ENCODE measurements around the gene CTNNBIP1. TPM values are rescaled to one million over a fixed set of nuclear protein-coding genes. Genes with fewer than 3 reads are reported as not detected.

Gene CTNNBIP1
- total RNA-seq, 1 experiment from 2014 or later = 44.4 TPM

DNA sequence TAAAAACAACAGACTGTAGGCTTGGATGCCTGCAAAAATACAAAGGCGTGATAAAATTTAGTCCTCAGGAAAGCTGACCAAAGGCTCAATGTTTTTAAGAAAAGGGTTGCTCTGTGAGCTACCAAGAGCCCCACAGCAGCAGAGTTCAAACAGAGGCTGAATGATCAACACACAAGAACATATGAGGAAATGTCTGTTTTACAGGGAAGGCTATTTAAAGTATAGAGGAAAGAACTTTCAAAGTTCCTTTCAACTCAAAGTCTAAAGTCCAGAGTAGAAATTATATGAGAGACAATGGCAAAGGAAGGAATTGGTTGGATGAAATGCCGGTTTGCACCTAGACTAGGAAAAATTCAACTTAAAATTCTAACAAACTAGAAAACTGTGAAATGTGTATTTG is 94.9 kb downstream of the CTNNBIP1 start:
- H3K36me3 Mint-ChIP-seq (ENCODE audit: insufficient read depth in 1 of 3, low read depth in 3 of 3) = peaks cover 0 to 5% (median 5%) of the 10 kb centered on the region in 3 experiments; a peak in 5 of 7 replicates
- peak overlapping the region in 2 of 3 experiments; percentile 26 to 43; a peak in 2 of 7 replicates for H3K27ac Mint-ChIP-seq
- Histone ChIP-seq H2BK120ac (ENCODE audit: low read depth, low read length, poor library complexity, severe bottlenecking) (no peak overlapping the region), H3K9me3 (ENCODE audit: control insufficient read depth, low read depth, low read length) (no peaks in the 10 kb centered on the region), H3T11ph (ENCODE audit: low read length) (no peak overlapping the region), H4K91ac (ENCODE audit: insufficient read length, low read depth, low read length) (no peak overlapping the region), H3K14ac (ENCODE audit: insufficient read depth, low read length) (no peak overlapping the region), H2BK20ac (ENCODE audit: low read depth, low read length, poor library complexity, severe bottlenecking) (no peak overlapping the region), H3K23ac (ENCODE audit: insufficient read length, low read depth, low read length) (no peak overlapping the region), H3K79me1 (ENCODE audit: insufficient read depth, low read depth, low read length, poor library complexity, severe bottlenecking) (no peaks in the 10 kb centered on the region), H3K27ac (ENCODE audit: insufficient read length, low read depth, low read length) (no peak overlapping the region), H3K23me2 (ENCODE audit: insufficient read length, low read depth, low read length, poor library complexity, severe bottlenecking) (no peaks in the 10 kb centered on the region), H3K4me1 (ENCODE audit: insufficient read depth, low read length) (no peaks in the 10 kb centered on the region; the same call in 1 of the 2 replicates), H2BK5ac (ENCODE audit: insufficient read length, low read length) (no peak overlapping the region), H3K4me2 (ENCODE audit: insufficient read depth, insufficient read length, low read length) (no peak overlapping the region), H3K27me3 (ENCODE audit: insufficient read depth, low read length) (no peaks in the 10 kb centered on the region), H4K5ac (ENCODE audit: insufficient read length, low read depth, low read length) (no peak overlapping the region), H3K18ac (ENCODE audit: insufficient read length, low read depth, low read length) (no peak overlapping the region), H3K79me2 (ENCODE audit: insufficient read depth, low read length) (peaks cover 18% of the 10 kb centered on the region; the same call in 1 of the 2 replicates), H3K4ac (ENCODE audit: low read depth, low read length) (no peak overlapping the region), H2BK12ac (ENCODE audit: insufficient read length, low read depth, low read length) (no peak overlapping the region), H2AK5ac (ENCODE audit: insufficient read length, low read length) (no peak overlapping the region), H2AFZ (ENCODE audit: low read length) (no peak overlapping the region), H4K8ac (replicated peaks; ENCODE audit: insufficient read length, low read depth, low read length) (no peak overlapping the region), H3K9ac (ENCODE audit: extremely low read depth, insufficient read length, low read length) (no peak overlapping the region), H4K20me1 (ENCODE audit: control insufficient read depth, insufficient read depth, insufficient read length) (no peaks in the 10 kb centered on the region), H3K56ac (ENCODE audit: insufficient read length, low read depth, low read length) (no peak overlapping the region), H2BK15ac (ENCODE audit: low read depth, low read length) (no peak overlapping the region)
- no peak overlapping the region for H3K4me3 Mint-ChIP-seq
- H3K9me3 Mint-ChIP-seq = no peaks in the 10 kb centered on the region
- DNase-seq = no peak
- H3K4me1 Mint-ChIP-seq = peaks cover 15 to 22% of the 10 kb centered on the region in 2 experiments
- H3K27me3 Mint-ChIP-seq (ENCODE audit: low read depth) = no peaks in the 10 kb centered on the region; the same call in 1 of the 2 replicates
- TF ChIP-seq, protein P1, sequence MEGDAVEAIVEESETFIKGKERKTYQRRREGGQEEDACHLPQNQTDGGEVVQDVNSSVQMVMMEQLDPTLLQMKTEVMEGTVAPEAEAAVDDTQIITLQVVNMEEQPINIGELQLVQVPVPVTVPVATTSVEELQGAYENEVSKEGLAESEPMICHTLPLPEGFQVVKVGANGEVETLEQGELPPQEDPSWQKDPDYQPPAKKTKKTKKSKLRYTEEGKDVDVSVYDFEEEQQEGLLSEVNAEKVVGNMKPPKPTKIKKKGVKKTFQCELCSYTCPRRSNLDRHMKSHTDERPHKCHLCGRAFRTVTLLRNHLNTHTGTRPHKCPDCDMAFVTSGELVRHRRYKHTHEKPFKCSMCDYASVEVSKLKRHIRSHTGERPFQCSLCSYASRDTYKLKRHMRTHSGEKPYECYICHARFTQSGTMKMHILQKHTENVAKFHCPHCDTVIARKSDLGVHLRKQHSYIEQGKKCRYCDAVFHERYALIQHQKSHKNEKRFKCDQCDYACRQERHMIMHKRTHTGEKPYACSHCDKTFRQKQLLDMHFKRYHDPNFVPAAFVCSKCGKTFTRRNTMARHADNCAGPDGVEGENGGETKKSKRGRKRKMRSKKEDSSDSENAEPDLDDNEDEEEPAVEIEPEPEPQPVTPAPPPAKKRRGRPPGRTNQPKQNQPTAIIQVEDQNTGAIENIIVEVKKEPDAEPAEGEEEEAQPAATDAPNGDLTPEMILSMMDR (conservative IDR thresholded peaks at IDR 0.05) = no peak
- no CpG with 5 or more reads among the region's 2 CpGs for WGBS (ENCODE audit: extremely low coverage, insufficient read length, low lambda C conversion rate)
